Measurements from ENCODE around the gene CCDC6.

CCDC6 gene

GRCh38 chr10:59799421-59799820, 106.9 kb downstream of the CCDC6 start:
- TF ChIP-seq POLR2AphosphoS5 (IDR thresholded peaks at IDR 0.05; ENCODE audit: low read depth, low read length) = no peak
- TF ChIP-seq SIN3A (IDR thresholded peaks at IDR 0.05; ENCODE audit: borderline replicate concordance, insufficient read depth, low read length) = no peak
- no peak for TF ChIP-seq REST (IDR thresholded peaks at IDR 0.05; ENCODE audit: insufficient read depth in 1 of 2, low read depth in 2 of 2, low read length in 2 of 2)
- no peak for TF ChIP-seq TAF1 (IDR thresholded peaks at IDR 0.05; ENCODE audit: borderline replicate concordance, insufficient read depth, low read length)
- no peak for TF ChIP-seq FOXP2 (optimal IDR thresholded peaks at IDR 0.05; ENCODE audit: borderline replicate concordance, extremely low read depth, extremely low read length, insufficient read depth)

GRCh38 chr10:59793919-59794318, 112.4 kb downstream of the CCDC6 start:
- TF ChIP-seq REST (IDR thresholded peaks at IDR 0.05; ENCODE audit: insufficient read depth in 1 of 2, low read depth in 2 of 2, low read length in 2 of 2) = no peak
- no peak for TF ChIP-seq SIN3A (IDR thresholded peaks at IDR 0.05; ENCODE audit: borderline replicate concordance, insufficient read depth, low read length)
- TF ChIP-seq POLR2AphosphoS5 (IDR thresholded peaks at IDR 0.05; ENCODE audit: low read depth, low read length) = no peak
- TF ChIP-seq FOXP2 (optimal IDR thresholded peaks at IDR 0.05; ENCODE audit: borderline replicate concordance, extremely low read depth, extremely low read length, insufficient read depth) = no peak
- no peak for TF ChIP-seq TAF1 (IDR thresholded peaks at IDR 0.05; ENCODE audit: borderline replicate concordance, insufficient read depth, low read length)

GRCh38 chr10:59792812-59793211, 113.5 kb downstream of the CCDC6 start:
- TF ChIP-seq SIN3A (IDR thresholded peaks at IDR 0.05; ENCODE audit: borderline replicate concordance, insufficient read depth, low read length) (no peak), FOXP2 (optimal IDR thresholded peaks at IDR 0.05; ENCODE audit: borderline replicate concordance, extremely low read depth, extremely low read length, insufficient read depth) (no peak), REST (IDR thresholded peaks at IDR 0.05; ENCODE audit: insufficient read depth in 1 of 2, low read depth in 2 of 2, low read length in 2 of 2) (no peak)

GRCh38 chr10:59791601-59792000, 114.8 kb downstream of the CCDC6 start:
- TF ChIP-seq REST (IDR thresholded peaks at IDR 0.05; ENCODE audit: insufficient read depth in 1 of 2, low read depth in 2 of 2, low read length in 2 of 2) (no peak), FOXP2 (optimal IDR thresholded peaks at IDR 0.05; ENCODE audit: borderline replicate concordance, extremely low read depth, extremely low read length, insufficient read depth) (no peak), SIN3A (IDR thresholded peaks at IDR 0.05; ENCODE audit: borderline replicate concordance, insufficient read depth, low read length) (no peak), TAF1 (IDR thresholded peaks at IDR 0.05; ENCODE audit: borderline replicate concordance, insufficient read depth, low read length) (no peak), POLR2AphosphoS5 (IDR thresholded peaks at IDR 0.05; ENCODE audit: low read depth, low read length) (no peak)

GRCh38 chr10:59781511-59781910, 124.8 kb downstream of the CCDC6 start:
- TF ChIP-seq FOXP2 (optimal IDR thresholded peaks at IDR 0.05; ENCODE audit: borderline replicate concordance, extremely low read depth, extremely low read length, insufficient read depth) = no peak
- TF ChIP-seq REST (IDR thresholded peaks at IDR 0.05; ENCODE audit: insufficient read depth in 1 of 2, low read depth in 2 of 2, low read length in 2 of 2) = no peak
- TF ChIP-seq TAF1 (IDR thresholded peaks at IDR 0.05; ENCODE audit: borderline replicate concordance, insufficient read depth, low read length) = no peak
- no peak for TF ChIP-seq SIN3A (IDR thresholded peaks at IDR 0.05; ENCODE audit: borderline replicate concordance, insufficient read depth, low read length)
- no peak for TF ChIP-seq POLR2AphosphoS5 (IDR thresholded peaks at IDR 0.05; ENCODE audit: low read depth, low read length)

All from PFSK-1 (cell line).